Tibial artery (tissue), 4 donors: Measurements from ENCODE around the gene TRPM3.
"Not testable (repeated sequence)": the region's sequence is repeated elsewhere in the genome, so short reads cannot be mapped to it uniquely, and the experiment has no call there.

ENCODE experiments used
- DNase-seq, 2 donors: peaks; one replicate each; pipeline ENCODE4 v3.0.0-alpha.2; 2019
- H3K27ac ChIP-seq, 2 donors: fragments of 200-600 bp; sonication (generic) in 1 of 2; 1 replicate in 1 of 2; 2 replicates in 1 of 2; pipeline ENCODE4 v1.5.1; 2018 to 2019; ENCODE audit warnings: mild to moderate bottlenecking in 1 of 2
- H3K27me3 ChIP-seq, 2 donors: fragments of 200-600 bp; sonication (generic) in 1 of 2; one replicate each; pipeline versions ENCODE4 v1.5.1 to v1.6.0; 2016 to 2019
- H3K36me3 ChIP-seq, 3 donors: fragments of 200-600 bp; sonication (generic) in 2 of 3; one replicate each; pipeline ENCODE4 v1.5.1; 2016 to 2019; ENCODE audit warnings: mild to moderate bottlenecking in 2 of 3
- H3K4me1 ChIP-seq, 4 donors: fragments of 200-600 bp; sonication (generic) in 2 of 4; 1 replicate in 3 of 4; 2 replicates in 1 of 4; pipeline ENCODE4 v1.5.1; 2016 to 2019
- H3K4me3 ChIP-seq, 2 donors: fragments of 200-600 bp; sonication (generic) in 1 of 2; 1 replicate in 1 of 2; 2 replicates in 1 of 2; pipeline ENCODE4 v1.5.1; 2018 to 2019; ENCODE audit warnings: mild to moderate bottlenecking in 2 of 2
- H3K9me3 ChIP-seq, 3 donors: fragments of 200-600 bp; sonication (generic) in 1 of 3; one replicate each; pipeline ENCODE4 v1.5.1; 2016 to 2019
- intact Hi-C: fragments of 100-400 bp; cut with DNase I; formaldehyde crosslinking; loops from one replicate; pipeline ENCODE4 v1.15.0; 2023; ENCODE audit warnings: low total_unique reads
- TF ChIP-seq, protein P1 (sequence below), 2 experiments: fragments of 200-600 bp in 1 of 2; fragments of 450-650 bp in 1 of 2; IDR thresholded peaks; one replicate each; pipeline ENCODE4 v1.5.1; 2017 to 2019; ENCODE audit warnings: antibody characterized with exemption in 2 of 2, mild to moderate bottlenecking in 1 of 2, moderate library complexity in 1 of 2

The TRPM3 gene

DNA sequence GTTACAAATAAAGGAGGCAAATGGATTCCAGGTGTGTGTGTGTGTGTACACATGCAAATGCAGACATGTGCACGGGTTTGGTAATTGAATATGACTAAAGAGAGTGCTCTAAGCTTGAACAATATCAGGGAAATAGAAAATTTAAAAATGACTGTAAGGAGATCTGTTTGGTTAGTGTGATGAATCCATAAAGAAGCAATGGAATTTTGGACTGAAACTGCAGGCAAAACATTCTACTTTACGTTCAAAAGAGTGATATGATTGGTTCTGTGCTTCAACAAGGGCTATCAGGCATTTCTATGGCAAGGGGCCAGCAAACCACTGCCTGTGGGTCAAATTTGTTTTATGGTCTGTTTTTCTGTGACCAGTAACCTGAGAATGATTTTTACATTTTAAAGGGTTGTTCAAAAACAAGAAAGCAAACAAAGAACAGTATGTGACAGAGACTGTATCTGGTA is 374.1 kb downstream of the TRPM3 start:
- TF ChIP-seq, protein P1, sequence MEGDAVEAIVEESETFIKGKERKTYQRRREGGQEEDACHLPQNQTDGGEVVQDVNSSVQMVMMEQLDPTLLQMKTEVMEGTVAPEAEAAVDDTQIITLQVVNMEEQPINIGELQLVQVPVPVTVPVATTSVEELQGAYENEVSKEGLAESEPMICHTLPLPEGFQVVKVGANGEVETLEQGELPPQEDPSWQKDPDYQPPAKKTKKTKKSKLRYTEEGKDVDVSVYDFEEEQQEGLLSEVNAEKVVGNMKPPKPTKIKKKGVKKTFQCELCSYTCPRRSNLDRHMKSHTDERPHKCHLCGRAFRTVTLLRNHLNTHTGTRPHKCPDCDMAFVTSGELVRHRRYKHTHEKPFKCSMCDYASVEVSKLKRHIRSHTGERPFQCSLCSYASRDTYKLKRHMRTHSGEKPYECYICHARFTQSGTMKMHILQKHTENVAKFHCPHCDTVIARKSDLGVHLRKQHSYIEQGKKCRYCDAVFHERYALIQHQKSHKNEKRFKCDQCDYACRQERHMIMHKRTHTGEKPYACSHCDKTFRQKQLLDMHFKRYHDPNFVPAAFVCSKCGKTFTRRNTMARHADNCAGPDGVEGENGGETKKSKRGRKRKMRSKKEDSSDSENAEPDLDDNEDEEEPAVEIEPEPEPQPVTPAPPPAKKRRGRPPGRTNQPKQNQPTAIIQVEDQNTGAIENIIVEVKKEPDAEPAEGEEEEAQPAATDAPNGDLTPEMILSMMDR (IDR thresholded peaks at IDR 0.05): no peak

DNA sequence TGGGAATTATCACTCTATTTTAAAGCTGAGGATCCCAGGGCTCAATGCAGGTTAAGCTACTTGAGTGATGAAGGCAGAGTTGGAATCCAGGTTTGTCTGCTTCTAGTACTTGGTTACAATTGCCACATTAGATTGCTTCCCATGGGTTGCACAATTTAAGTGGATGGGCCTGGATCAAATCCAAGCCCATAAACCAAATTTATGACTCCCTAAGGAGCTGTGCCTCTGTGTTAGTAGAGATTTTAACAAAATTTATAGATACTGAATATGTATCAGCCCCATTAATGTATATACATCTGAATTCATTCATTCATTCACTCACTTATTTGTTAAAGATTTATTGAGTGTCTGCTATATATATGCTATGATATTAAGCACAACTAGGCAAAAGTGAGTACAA is 374.7 kb downstream of the TRPM3 start:
- no peaks in the 10 kb centered on the region for H3K9me3 ChIP-seq
- TF ChIP-seq, protein P1 (IDR thresholded peaks at IDR 0.05): no peak
- no peak for DNase-seq
- H3K4me3 ChIP-seq: no peak overlapping the region
- H3K36me3 ChIP-seq: no peaks in the 10 kb centered on the region
- intact Hi-C loops: no loop called here
- no peaks in the 10 kb centered on the region for H3K27me3 ChIP-seq
- H3K4me1 ChIP-seq: peaks cover 0 to 18% (median 4%) of the 10 kb centered on the region in 4 donors
- no peak overlapping the region for H3K27ac ChIP-seq

More for the DNA sequence above, 374.1 kb downstream of the TRPM3 start:
- intact Hi-C loops: no loop called here
- no peaks in the 10 kb centered on the region for H3K27me3 ChIP-seq
- no peak overlapping the region for H3K4me3 ChIP-seq
- H3K4me1 ChIP-seq: peaks cover 0 to 18% (median 4%) of the 10 kb centered on the region in 4 donors
- no peak for DNase-seq
- no peaks in the 10 kb centered on the region for H3K36me3 ChIP-seq
- no peaks in the 10 kb centered on the region for H3K9me3 ChIP-seq
- no peak overlapping the region for H3K27ac ChIP-seq

DNA sequence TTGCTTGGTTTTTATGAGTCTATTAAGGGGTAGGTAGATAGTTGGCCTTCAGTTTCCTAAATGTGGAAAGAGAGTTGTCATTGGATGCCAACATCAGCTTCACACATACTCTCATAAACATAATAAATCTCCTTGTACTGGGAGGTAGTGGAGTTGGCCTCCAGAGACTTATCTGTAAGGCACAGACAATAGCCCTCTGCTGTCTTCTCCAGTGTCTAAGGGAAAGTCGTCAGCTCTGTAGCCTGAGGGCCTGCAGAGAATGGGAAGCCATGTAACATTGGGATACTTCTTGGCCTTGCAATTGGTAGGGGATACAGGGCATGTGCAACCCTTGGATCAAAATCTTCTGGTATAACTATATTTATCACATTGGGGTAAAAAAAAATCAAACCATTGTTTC is 375.1 kb downstream of the TRPM3 start:
- H3K9me3 ChIP-seq: no peaks in the 10 kb centered on the region
- no peaks in the 10 kb centered on the region for H3K27me3 ChIP-seq
- no peak overlapping the region for H3K4me3 ChIP-seq
- no peaks in the 10 kb centered on the region for H3K36me3 ChIP-seq
- H3K4me1 ChIP-seq: peaks cover 0 to 18% (median 4%) of the 10 kb centered on the region in 4 donors
- intact Hi-C loops: no loop called here
- H3K27ac ChIP-seq: no peak overlapping the region
- no peak for DNase-seq
- TF ChIP-seq, protein P1 (IDR thresholded peaks at IDR 0.05): no peak

DNA sequence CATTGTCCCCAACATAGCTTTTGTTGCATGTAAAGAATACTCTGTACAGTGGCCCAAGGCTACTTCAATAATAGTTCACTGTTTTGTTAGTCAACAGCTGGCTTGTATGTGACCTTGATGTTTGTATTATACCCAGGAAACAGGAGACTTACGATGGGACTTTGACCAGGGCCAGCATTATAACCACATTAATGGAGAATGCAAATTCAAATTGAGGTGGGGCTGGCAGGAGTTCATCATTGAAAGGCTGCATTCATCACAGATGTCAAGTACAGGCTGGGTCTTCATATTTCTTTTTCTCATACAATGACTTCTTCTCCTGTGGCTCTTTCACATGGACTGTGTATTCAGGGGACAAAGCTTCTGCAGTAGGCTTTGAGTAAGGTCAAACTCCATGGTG is 396.6 kb downstream of the TRPM3 start:
- DNase-seq, H3K9me3 ChIP-seq, H3K4me1 ChIP-seq, H3K27me3 ChIP-seq, intact Hi-C loops, H3K27ac ChIP-seq, H3K36me3 ChIP-seq, H3K4me3 ChIP-seq: not testable (repeated sequence)

DNA sequence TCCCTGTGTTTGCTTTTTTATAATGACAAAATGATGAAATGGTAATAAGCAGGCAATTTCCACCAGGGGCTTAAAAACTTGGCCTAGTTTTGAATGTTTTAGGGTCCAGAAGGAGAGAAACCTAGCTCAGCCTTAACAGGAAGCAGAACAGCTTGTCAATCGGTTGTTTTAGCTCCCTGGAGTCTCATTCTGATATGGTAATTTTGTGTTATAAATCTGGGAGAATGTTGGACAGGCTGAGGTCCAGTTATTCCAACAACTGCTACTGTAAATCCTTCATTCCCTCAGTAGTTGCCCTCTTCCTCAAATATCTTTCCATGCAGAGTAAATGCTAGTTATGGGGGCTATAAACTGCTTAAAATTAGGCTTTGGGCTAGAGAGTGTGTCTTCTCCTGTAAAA is 397.4 kb downstream of the TRPM3 start:
- H3K9me3 ChIP-seq, H3K27ac ChIP-seq, DNase-seq, H3K27me3 ChIP-seq, intact Hi-C loops, H3K36me3 ChIP-seq, H3K4me1 ChIP-seq, H3K4me3 ChIP-seq: not testable (repeated sequence)

DNA sequence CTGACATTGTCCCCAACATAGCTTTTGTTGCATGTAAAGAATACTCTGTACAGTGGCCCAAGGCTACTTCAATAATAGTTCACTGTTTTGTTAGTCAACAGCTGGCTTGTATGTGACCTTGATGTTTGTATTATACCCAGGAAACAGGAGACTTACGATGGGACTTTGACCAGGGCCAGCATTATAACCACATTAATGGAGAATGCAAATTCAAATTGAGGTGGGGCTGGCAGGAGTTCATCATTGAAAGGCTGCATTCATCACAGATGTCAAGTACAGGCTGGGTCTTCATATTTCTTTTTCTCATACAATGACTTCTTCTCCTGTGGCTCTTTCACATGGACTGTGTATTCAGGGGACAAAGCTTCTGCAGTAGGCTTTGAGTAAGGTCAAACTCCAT is 414.6 kb downstream of the TRPM3 start:
- intact Hi-C loops, H3K27ac ChIP-seq, H3K9me3 ChIP-seq, H3K36me3 ChIP-seq, DNase-seq, H3K4me3 ChIP-seq, H3K4me1 ChIP-seq, H3K27me3 ChIP-seq: not testable (repeated sequence)

DNA sequence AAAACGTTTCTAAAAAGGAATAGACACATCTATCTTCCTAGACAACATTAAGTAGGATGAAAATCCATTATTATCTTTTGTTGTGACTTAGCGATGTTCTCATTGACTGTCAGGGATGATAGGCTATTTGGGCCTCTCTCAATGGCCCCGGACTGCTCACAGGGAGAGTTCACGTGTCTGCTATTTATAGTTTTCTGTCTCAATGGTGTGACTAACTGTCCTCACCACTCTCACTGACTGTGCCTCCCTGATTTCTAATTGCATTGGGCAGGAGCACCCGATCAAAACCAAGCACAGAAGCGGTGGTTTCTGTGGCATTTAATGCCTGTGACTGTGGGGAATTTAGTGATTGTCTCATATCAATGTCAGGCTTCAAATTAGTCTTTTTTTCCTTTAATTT is 420.3 kb downstream of the TRPM3 start:
- TF ChIP-seq, protein P1 (IDR thresholded peaks at IDR 0.05): no peak
- no peak for DNase-seq
- H3K36me3 ChIP-seq: no peaks in the 10 kb centered on the region
- intact Hi-C loops: no loop called here
- no peaks in the 10 kb centered on the region for H3K4me1 ChIP-seq
- no peaks in the 10 kb centered on the region for H3K27me3 ChIP-seq
- no peaks in the 10 kb centered on the region for H3K9me3 ChIP-seq
- no peak overlapping the region for H3K4me3 ChIP-seq
- no peak overlapping the region for H3K27ac ChIP-seq
